HG02571 (cell line): ENCODE data around the gene MTF2.

Experiments used
- ATAC-seq: cut with Tn5 transposase; IDR thresholded peaks from one replicate; pipeline ENCODE4 v1.9.1; 2021; ENCODE audit warnings: mild to moderate bottlenecking, moderate library complexity; ENCODE audit not compliant: unreplicated experiment

MTF2 gene

DNA sequence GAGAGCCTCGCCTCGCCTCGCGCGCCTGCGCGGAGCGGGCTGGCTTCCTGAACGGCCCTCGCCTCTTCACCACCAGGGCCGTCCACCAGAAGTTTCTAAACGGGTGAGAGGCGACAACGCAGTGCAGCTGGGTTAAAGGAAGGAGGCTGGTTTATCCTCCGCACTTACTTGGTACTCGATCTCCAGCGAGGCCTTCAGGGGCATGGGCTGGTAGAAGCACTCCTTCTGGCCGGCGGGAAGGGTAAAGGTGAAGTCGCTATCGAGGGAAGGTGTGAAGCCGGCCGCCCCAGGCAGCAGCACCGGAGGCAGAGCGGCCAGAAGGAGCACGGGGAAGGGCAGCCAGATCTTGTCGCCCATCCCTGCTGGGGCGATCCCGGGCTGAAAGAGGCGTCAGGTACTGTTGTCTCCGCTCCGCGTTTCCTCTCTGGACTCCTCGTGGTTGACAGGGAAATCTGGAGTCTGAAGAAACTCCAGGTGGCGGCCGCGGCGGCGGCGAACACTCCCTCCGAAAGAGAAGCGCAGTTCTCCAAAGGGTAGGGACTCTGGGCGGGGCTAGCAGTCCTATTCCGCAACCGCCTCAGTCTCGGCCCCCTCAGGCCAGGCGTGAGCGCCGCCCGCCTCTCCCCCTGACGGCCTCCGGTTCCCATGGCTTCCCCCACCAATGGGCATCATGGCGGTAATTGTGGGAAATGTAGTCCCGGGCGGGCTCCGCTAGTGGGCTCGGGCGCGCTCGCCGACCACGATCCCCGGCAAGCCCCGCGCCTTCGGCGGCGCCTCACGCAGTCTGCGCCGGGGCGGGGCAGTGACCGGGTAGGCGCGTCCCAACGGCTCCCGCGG, 101.0 kb downstream of the MTF2 start, which contains the start of gene TMED5:
Gene TMED5, minus strand, starts transcription at position 528 of the 837 bp plus-strand sequence. Its CDS starts 171 bp downstream, at position 357.
- peak; percentile 86 for ATAC-seq

- no peak for ATAC-seq
Observed at GRCh38 chr1:93180723-93181613, 101.9 kb downstream of the MTF2 start, which contains the start of gene CCDC18. CCDC18 (plus strand) TSS chr1:93180724; CDS start chr1:93183362, 2,638 bp downstream.

- no peak for ATAC-seq
Observed at GRCh38 chr1:93186667-93187066, 107.6 kb downstream of the MTF2 start.
